Erythroblast (primary cell): ENCODE data around the gene BABAM2.

ENCODE experiments used
- DNase-seq, 2 experiments: peaks; one replicate each; lab custom pipeline; 2025; lab: John Stamatoyannopoulos, UW
- GATA1 ChIP-seq: IDR thresholded peaks from 2 replicates; pipeline ENCODE4 v1.6.1; 2011; ENCODE audit warnings: low read depth, mild to moderate bottlenecking, control low read depth, low read length, moderate library complexity
- POLR2A ChIP-seq: IDR thresholded peaks from 2 replicates; pipeline ENCODE4 v1.6.1; 2011; ENCODE audit warnings: mild to moderate bottlenecking, low read length

BABAM2 gene

GRCh38 chr2:28375742-28376631 lies 485.5 kb downstream of the BABAM2 start:
- DNase-seq, result peak in 1 of 2 experiments; percentile 19
- no peak for TF ChIP-seq POLR2A
- no peak for TF ChIP-seq GATA1

DNA sequence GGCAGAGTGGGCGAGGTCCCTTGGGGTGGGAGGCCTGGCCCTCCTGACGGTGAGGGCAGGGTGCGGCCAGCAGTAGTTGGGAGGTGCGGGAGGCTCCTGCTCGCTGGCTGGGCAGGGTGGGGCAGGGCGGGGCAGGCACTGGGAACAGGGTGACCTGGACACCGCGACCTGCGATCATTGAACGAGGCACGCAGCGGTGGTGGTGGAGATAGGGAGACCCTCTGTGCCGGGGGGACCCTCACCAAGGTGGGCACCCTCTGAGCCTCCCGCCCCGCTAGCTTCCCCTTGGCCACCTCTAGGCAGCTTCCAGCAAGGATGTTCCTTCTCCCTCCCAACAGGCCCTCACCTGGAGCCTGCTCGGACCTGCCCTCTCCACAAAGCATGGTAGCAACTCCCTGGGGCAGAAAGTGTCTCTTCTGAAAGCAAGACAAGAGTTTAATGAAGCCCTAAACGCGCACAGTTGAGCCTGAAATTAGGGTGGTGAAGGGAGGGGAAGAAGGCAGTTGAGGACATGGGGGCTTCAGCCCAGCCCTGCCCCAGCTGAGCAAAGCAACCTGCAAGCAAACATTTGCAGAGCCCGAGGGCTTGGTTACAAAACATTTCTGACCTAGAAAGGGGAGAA lies 486.8 kb downstream of the BABAM2 start:
- TF ChIP-seq GATA1 (no peak), POLR2A (no peak)
- DNase-seq, result no peak

GRCh38 chr2:28377984-28378678 lies 487.6 kb downstream of the BABAM2 start:
- peak in 1 of 2 experiments; percentile 12 for DNase-seq
- TF ChIP-seq GATA1, result no peak
- TF ChIP-seq POLR2A, result no peak

GRCh38 chr2:28378679-28379584 lies 488.4 kb downstream of the BABAM2 start:
- TF ChIP-seq GATA1, result no peak
- TF ChIP-seq POLR2A, result no peak
- DNase-seq, result no peak

DNA sequence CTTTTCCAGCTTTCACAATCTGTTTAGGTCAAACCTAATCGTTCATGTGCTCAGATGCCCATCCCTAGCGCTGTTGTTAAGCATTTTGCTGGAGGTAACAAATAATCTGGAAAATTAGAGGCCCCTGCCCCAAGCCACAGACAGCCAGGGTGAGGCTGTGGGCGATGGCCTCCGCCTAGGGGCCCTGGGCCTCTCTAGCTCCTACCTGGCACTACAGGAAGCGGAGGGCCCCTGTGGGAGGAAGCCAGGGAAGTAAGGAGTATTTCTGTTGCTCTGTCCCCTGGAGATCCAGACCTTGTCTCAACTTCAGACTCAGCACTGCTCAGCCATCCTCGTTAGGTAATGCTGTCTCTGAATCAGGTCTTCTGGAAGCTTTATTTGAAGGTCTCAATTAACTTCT lies 489.7 kb downstream of the BABAM2 start:
- no peak for DNase-seq
- TF ChIP-seq GATA1 (no peak), POLR2A (no peak)

DNA sequence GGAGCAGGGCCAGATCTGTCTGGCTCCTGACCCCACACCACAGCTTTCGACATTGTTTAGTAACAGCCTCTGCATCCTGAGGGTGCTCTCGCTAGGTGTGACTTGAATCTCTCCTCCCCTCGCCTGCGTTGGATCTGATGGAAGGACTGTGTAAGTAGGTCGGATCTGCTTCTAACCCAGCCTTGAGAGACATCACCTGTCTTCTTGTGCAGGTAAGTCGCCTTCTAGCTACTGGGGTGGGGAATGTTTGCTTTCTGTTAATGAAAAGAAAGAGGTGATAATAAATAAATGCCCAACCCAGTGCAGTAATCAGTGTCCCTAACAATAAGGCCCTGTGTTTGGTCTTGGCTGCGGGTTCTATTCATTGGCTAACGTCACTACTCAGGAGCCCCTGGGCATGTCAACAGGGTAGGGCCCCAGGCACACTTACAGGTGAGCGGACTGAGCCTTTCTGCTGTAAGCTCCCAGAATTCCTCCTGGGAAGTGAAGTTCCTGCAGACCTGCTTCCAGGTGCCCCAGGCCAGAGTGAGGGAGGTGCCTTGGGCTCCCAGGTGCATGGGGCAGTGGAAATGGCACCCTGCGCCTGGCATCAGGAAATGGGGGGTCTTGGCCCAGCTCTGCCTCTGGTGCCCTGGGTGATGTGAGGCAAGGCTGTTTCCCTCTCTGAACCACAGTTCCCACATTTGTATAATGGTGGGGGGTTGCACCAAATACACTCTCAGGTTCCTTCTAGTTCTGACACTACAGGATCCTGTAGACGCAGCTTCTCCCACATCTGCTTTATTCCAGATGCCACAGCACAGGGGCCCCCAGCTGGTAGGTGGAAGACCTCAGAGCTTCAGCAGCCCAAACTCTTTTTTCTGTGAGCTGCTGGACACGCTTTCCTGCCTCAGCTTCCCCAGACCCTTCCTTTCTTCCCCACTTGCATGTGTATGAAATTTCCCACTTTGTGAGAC lies 491.0 kb downstream of the BABAM2 start:
- TF ChIP-seq GATA1, result no peak
- no peak for TF ChIP-seq POLR2A
- DNase-seq, result no peak

- peak in 1 of 2 experiments; percentile 36 for DNase-seq
Measured at GRCh38 chr2:28382755-28383154, 492.2 kb downstream of the BABAM2 start.

GRCh38 chr2:28387082-28387960 lies 496.8 kb downstream of the BABAM2 start:
- TF ChIP-seq GATA1 (no peak), POLR2A (no peak)
- no peak for DNase-seq

More at GRCh38 chr2:28382755-28383154, 492.2 kb downstream of the BABAM2 start:
- TF ChIP-seq POLR2A, result no peak
- no peak for TF ChIP-seq GATA1
